ENCODE data around the gene IPO4.

DNA sequence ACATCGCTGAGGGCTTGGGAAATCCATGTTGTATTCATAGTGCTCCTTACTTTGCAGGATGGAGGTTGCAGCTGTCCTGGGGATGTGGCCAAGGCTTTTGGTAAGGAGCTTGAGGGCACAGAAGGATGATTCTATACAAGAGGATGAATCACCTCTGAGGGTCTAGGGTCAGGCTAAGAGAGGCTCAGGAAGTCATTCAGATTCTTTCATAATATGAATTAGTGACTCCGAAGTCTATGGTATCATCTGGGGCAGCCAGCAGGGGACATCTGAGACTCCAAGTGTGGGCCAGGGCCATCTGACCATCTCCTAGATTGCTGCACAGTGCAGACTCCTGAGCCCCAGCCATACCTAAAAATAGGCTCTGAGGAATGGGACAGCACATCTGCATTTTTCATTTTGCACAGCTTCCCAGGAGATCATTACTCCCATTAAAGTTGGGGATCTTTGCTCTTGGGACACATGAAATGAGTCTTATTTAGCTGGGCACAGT is 48.9 kb upstream of the IPO4 start:
- TF ChIP-seq, protein P1, sequence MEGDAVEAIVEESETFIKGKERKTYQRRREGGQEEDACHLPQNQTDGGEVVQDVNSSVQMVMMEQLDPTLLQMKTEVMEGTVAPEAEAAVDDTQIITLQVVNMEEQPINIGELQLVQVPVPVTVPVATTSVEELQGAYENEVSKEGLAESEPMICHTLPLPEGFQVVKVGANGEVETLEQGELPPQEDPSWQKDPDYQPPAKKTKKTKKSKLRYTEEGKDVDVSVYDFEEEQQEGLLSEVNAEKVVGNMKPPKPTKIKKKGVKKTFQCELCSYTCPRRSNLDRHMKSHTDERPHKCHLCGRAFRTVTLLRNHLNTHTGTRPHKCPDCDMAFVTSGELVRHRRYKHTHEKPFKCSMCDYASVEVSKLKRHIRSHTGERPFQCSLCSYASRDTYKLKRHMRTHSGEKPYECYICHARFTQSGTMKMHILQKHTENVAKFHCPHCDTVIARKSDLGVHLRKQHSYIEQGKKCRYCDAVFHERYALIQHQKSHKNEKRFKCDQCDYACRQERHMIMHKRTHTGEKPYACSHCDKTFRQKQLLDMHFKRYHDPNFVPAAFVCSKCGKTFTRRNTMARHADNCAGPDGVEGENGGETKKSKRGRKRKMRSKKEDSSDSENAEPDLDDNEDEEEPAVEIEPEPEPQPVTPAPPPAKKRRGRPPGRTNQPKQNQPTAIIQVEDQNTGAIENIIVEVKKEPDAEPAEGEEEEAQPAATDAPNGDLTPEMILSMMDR (IDR thresholded peaks at IDR 0.05; ENCODE audit: poor library complexity), result no peak
- TF ChIP-seq EZH2 (IDR thresholded peaks at IDR 0.05; ENCODE audit: borderline replicate concordance) (no peak), EZH2phosphoT487 (IDR thresholded peaks at IDR 0.05; ENCODE audit: low read depth, severe bottlenecking, unreplicated experiment) (no peak)
